ENCODE measurements around the gene PDCD4.
"Not testable (repeated sequence)": the region's sequence is repeated elsewhere in the genome, so short reads cannot be mapped to it uniquely, and the experiment has no call there.

Gene PDCD4

DNA sequence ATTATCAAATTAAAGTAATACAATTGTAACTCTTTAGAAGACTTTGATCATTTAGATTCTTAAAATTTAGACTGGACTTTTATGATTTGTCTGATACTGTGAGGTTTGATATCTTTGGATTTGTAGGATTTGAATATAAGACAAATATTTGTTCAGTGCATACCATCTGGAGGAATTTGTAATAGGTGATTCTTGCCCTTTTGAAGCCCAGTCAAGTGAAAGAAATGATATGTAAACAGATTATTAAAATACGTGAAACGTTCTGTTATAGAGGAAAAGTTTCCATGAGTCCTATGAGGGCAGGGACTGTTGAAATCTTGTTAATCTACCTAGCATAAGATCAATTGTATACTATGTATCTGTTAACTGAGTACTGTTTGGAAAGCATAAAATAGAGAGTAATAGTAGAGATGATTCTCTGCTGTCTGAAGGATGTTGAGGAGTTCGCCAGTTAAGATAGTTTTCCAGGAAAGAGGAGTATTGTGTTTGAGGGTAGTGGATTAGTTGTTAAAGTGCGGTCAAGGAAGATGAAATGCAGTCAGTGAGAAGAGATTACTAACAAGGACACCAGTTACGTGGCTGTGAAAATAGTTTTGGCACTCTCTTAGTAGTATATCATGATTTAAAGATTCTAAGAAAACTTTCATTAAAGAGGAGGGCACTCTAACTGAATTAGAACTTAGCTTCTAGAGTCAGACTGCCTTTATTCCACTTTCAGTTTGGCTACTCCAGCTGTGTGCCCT is 14.4 kb downstream of the PDCD4 start:
- no peak for DNase-seq

DNA sequence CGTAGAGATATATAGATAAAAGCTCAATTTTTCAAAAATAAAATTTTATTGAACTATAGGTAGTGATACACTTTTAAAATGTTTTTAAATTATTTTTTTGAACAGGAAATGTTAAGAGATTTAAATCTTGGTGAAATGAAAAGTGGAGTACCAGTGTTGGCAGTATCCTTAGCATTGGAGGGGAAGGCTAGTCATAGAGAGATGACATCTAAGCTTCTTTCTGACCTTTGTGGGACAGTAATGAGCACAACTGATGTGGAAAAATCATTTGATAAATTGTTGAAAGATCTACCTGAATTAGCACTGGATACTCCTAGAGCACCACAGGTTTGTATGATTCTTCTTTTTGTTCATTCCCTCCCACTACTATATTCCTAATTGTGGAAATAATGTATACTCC is 15.8 kb downstream of the PDCD4 start:
- DNase-seq, result no peak

DNA sequence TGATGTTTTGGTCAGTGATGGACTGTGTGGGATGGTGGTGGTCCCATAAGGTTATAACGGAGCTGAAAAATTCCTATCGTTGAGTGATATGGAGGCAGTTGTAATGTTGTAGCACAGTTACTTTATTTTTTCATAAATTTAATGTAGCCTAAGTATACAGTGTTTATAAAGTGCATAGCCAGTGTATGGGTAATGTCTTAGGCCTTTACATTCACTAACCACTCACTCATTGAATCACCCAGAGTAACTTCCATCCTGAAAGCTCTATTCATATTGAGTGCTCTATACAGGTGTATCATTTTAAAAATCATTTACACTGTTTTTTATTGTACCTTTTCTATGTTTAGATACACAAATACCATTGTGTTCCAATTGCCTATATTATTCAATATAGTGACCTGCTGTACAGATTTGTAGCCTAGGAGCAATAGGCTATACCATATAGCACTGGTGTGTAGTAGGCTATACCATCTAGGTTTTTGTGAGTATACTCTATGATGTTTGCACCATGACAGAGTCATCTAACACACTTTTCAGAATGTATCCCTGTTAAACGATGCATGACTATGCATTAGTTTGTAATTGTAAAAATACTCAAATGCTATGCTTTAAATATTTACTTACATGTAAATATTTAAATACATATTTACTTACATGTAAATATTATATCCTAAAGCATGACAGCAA is 21.0 kb downstream of the PDCD4 start:
- DNase-seq, result no peak

DNA sequence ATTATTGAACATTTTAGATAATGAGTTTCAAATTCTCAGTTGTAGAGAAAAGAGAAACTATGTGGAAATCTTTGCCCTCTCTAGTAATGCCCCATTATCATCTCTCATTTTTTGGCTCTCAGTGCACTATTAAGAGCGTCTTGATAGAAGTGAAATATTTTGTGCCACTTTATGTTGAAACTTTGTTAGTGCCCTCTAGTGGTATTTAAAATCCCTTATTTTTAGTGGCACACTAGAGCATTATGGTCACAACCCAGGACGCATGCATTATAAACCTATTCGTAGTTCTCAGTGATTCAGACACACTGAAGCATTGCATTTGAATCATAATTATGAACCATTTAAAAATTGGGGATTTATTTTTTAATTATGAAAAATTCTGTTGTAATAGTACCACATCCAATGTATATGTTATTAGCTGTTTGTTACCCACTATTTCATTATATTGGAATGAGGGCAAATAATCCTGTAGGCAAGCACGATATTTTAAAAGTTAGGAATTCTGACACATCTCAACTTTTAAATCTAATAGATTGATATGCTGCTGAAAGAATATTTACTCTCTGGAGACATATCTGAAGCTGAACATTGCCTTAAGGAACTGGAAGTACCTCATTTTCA is 21.9 kb downstream of the PDCD4 start:
- DNase-seq, result peak; percentile 54

DNA sequence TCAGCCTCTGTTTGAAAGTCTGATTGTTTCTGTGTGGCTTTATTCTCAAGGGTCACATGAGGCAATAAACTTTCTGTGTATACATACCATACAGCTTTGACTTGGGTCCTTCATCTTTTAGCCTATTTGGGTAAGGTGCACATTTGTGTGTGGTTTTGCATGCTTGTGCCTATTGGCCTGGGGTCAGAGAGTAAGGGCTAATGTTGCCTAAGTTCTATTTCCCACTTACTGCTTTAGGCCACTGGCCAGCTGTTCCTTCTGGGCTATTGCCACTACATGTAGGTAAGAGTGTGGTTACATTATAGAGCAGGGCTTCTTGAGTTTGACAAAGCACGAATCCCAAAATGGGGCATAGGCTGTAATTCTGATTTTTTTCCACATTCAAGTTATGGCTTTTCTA is 25.5 kb downstream of the PDCD4 start:
- DNase-seq, result no peak

DNA sequence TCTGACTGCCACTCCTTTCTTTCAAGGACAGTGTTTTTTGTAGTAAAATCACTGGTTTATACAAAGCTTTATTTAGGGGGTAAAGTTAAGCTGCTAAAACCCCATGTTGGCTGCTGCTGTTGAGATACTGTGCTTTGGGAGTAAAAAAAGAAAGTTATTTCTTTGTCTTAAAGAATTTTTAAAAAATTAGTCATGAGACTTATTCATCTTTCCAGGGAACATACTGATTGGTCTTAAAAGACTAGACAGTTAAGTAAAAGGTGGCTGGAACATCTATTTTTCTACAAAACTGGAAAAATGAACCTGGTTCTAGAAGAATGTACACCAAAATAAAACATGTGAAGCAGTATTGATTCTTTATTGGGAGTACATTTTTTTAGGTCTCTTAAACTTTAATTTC is 26.7 kb downstream of the PDCD4 start:
- no peak for DNase-seq

DNA sequence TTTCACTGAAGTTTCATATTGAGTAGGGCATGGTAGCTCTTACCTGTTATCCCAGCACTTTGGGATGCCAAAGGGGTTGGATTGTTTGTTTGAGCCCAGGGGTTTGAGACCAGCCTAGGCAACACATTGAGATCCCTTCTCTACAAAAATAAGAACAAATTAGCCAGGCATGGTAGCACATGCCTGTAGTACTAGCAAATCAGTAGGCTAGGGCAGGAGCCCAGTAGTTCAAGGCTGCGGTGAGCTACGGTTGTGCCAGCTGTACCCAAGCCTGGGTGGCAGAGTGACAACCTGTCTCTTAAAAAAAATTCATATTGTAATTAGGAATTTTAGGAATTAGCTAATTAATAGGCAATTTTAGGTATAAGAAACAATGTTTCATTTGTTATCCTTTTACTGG is 29.3 kb downstream of the PDCD4 start:
- DNase-seq, result no peak

DNA sequence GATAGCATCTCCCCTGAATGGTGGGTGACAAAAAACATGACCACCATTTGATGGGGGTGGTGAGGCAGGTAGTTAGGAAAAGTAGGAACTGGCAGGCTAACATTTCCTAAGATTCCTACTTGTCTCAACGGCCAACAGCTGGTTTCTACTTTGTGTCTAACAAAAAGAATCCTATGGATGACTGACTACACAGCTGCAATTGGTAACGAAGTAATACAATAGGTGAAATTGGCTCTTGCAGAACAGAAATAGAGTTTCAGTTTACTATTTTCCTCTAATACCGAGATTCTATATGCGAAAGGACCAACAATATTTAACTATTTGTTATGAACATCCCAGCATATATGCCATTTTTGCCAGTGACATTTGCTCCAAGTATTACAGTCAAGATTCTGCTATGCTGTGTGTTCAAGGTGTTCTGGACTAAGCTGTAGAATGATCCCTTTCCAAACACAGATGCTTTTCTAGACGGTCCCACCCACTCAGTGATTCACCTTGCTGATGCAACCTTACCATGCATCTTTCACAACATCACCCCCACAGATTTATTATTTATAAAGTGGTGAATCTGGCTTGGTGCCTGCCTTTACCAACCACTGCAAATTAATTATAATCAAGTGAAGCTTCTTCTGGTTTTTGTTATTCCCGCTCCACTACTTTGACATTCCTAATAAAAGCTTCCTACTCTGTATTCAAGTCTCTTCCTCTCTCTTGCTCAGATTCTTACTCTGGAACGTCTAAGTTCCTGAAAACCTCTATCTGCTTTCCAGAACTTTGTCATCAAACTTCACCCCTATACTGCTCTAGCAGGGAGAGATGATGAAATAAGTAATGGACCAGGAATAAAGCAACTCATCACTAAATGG is 30.5 kb downstream of the PDCD4 start:
- DNase-seq, result no peak

DNA sequence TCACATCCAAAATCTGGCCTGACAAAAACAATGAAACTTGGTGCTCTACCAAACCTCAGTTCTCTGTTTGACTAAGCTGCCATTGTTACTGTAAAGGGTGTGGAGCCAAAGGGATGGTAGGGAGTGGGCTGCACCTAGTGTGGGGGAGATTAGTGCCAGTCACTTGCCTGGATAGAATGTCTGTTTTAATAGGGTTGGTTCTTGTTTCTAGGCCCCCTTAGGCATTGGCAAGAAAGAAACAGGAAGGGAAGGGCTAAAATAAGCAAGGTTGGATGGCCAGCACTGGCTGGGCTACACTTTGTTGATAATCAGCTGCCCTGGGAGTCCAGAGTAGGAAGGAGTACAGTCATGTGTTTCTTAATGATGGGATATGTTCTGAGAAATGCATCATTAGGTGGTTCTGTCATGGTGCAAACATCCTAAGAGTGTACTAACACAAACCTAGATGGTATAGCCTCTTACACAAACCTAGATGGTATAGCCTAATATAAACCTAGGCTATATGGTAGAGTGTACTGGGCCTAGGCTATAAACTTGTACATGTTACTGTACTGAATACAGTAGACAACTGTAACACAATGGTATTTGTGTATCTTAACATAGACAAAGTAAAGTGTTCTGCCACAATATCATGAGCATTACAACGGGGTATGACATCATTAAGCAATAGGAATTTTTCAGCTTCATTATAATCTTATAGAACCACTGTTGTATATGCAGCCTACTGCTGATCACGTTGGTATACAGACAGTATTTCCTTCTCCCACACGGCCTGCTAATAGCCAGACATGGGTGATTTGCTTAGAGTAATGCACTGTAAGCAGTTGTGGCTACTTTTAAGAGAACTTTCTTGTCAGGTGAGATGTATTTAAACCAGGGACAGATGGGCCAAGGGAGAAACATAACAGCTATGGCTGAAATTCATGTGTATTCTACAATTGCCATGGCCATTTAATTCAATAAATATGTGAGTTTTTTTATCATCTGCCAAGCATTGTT is 31.9 kb downstream of the PDCD4 start:
- DNase-seq, result no peak

DNA sequence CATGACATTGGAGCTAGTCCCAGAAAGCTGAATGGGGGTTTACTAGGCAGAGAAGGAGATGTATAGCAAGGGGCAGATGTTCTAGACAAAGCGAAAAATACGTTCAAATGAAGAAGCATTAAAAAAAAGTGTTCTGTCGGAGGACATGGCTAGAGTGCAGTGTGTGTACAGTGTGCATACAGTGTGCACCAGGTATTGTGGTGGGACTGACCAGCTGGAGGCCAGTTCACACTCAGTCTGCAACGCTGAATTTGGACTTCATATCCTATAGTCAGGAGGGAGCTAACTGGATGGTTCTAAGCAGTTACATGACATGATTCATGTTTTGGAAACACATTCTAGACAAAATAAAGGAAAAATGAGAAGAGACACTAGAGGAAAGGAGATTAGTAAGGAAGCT is 38.4 kb downstream of the PDCD4 start:
- DNase-seq, result no peak

DNA sequence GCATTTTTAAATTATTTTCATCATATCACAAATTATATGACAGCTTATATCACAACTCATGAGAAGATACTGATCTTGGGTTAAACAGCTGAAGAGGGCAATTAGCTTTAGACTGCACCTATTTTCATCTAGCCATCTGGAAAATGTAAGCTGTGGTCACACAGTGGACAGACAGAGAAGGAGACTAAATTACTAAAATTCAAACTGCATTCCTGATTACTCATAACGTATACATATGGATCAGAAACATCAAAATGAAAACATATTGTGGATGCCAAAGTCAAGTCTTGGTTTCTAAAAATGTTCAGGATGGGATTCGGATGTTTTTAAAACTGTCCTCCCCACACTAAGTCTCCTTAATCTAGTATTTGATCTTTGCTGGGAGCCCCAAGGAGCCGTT is 40.6 kb downstream of the PDCD4 start:
- no peak for DNase-seq

DNA sequence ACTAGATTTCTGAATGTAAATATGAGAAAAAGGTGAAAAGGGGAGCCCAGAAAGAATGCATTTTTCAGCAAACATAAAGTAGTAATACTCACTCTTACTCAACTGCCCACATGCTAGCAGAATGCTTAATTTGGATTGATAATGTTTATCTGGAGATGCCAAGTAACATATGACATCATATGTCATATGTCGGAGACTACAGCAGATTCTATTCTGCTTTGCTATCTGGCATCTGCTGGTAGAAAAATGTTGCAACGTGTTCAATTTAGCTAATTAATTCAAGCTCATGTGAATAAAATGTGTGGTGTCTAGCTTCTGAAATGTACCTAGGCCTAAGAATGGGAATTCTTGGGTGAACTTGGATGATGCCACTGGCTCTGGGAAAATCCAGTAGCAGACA is 42.7 kb downstream of the PDCD4 start:
- no peak for DNase-seq

DNA sequence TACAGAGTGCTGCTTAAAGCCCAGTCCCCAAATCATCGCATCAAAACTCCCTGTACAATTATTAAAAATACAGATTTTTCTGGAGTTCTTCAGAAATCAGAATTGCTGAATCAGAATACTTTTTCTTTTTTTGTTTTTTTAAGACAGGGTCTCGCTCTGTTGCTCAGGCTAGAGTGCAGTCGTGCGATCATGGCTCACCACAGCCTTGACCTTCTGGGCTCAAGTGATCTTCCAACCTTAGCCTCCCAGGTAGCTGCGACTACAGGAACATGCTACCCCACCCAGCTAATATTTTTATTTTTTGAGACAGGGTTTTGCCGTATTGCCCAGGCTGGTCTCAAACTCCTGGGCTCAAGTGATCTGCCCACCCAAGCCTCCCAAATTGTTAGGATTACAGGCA is 43.3 kb downstream of the PDCD4 start:
- DNase-seq, result no peak

DNA sequence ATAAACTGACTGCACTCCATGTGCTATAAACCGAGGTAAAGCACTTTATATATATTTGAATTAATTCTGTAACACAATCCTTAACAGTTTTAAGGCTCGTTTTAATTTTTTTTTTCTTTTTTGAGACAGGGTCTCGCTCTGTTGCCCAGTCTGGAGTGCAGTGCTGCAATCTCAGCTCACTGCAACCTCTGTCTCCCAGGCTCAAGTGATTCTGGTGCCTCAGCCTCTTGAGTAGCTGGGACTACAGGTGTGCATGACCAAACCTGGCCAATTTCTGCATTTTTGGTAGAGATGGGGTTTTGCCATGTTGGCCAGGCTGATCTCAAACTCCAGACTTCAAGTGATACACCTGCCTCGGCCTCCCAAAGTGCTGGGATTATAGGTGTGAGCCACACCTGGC is 43.9 kb downstream of the PDCD4 start:
- DNase-seq, result not testable (repeated sequence)

DNA sequence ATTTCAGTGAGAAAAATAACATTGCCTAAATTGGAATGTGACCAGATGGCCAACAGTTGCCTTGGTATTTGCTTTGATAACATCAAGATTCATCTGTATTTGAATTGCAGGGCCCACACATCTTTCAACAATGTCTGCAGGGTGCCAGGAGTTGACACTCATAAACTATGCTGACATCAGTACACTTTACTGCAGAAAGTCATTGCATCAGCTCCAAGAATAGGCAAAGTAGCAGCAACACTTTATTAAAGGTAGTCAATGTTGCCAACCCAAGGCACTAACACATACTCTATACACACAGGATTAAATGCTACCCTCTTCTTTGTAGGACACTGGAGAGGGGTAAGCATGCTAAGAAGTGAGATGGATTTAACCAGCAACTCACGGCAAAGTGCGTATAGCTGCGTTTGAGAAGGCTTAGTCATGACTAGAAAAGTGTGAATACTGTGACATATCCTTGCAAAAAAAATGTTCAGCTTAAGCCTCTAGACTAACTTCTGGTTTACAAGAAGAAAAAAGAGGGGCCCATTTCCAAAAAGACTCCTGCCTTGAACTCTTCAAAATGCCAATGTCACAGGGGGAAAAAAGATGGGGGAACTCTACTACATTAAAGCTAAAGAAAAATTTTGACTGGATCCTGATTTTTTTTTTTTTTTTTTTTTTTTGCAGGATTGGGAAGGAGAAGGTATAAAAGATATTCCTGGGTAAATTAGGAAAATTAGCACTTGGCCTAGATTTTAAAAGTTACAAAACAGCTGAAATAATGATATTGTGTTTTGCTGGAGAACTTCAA is 45.0 kb downstream of the PDCD4 start:
- no peak for DNase-seq

DNA sequence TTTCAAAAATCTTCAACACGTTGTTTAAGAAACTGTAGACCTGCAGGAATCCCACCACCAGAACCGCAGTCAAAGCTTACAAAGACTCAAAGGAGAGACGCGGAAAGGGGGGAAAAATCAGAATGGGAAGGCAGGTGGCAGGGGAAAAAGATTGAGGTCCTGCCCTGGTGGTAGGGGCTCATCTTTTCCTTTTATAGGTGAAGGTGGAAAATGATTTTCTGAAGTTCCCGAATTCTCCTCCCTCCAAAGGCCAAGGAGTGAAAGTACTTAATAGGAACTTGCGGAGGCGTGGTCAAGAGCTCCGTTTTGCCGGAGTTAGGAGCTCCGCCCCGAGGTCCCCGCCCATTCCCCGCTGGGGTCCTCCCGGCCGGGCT is 46.5 kb downstream of the PDCD4 start:
- DNase-seq, result peak; percentile 75

DNA sequence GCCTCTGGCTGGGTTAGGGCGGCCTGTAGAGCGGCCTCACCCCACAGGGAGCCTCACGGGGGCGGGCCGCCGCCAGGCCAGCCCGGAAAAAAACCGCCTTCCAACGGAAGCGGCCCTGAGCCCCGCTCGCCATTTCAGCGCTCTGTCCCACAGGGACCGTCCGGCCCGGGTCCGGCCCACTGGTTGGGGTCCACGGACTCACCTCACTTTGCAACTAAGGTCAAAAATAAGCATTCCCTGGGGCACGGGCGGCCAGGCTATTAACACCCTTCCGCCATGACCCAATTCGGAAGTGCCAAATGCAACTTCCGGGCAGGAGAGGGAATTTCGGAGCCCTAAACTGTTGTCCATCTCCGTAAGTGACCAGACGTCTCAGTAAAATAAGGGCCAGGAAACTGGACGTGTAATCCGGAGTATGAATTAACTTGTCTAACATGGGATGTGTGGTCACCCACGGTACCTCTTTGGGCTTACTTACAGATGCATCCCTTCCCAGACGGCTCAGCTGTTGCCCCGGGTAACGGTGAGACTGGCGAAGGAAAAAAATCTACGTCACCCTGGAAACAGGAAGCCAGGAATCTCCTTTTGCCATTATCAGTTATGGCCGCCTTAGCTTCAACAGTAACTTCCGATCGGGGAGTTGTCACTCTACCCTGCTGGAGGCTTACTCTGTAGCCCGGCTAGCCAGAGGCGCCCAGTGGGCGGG is 47.1 kb downstream of the PDCD4 start, which contains the start of gene BBIP1:
Gene BBIP1 (minus strand): TSS at position 538 of the 706 bp plus-strand sequence. CDS start 1,023 bp downstream, outside the sequence.
- DNase-seq, result no peak

DNA sequence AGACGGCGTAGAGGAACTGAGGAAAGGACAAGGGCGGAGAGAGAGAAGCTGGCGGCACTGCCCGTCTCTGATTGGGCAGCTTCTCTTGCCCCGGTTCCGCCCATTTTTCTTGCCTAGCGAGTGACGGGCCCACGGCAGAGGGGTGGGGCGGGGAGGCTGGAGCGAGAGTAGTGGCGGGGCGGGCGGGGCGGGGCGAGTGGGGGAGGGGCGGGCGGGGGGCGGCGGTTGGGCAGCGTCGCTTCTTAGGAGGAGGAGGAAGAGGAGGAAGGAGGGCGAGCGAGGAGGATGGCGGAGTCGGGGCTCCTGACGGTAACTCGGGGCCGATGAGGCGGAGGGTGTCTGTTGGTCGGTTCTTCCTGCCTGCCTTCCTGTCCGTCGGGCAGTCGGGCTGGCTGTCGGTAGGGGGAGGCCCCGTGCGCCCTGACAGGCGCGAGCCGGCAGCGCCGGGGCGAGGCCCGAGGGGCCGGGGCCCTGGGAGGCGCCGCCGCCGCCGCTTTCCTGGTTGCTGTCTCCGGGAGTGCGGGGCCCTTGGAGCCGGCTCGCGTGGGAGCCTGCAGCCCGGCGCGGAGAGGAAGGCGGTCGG is 47.7 kb downstream of the PDCD4 start, which contains the start of gene SHOC2:
Gene SHOC2 (plus strand): TSS at position 256 of the 583 bp plus-strand sequence. CDS start 44,755 bp downstream, outside the sequence.
- DNase-seq, result peak; percentile 99

Data from central memory CD4-positive, alpha-beta T cell (primary cell).